Stimulated activated CD8-positive, alpha-beta memory T cell treated with anti-CD3 and anti-CD28 coated beads, Interleukin-7, amount 100 ng/mL, for 1 hour (primary cell): Measurements from ENCODE around the gene GPS1.

Experiments
- DNase-seq, 2 donors: peaks; one replicate each; pipeline ENCODE4 v3.0.0-alpha.2; 2020; ENCODE audit warnings: low read depth in 2 of 2

The GPS1 gene

GRCh38 chr17:82059272-82060000, 7.7 kb downstream of the GPS1 start:
- DNase-seq = no peak

- no peak for DNase-seq
Measured at GRCh38 chr17:82060001-82060380, 8.3 kb downstream of the GPS1 start.

GRCh38 chr17:82060614-82061013, 8.9 kb downstream of the GPS1 start:
- no peak for DNase-seq

GRCh38 chr17:82061047-82061925, 9.6 kb downstream of the GPS1 start:
- no peak for DNase-seq

- no peak for DNase-seq
Measured at GRCh38 chr17:82062076-82062983, 10.6 kb downstream of the GPS1 start.

- no peak for DNase-seq
Measured at GRCh38 chr17:82062984-82063368, 11.3 kb downstream of the GPS1 start.

GRCh38 chr17:82063424-82064415, 12.0 kb downstream of the GPS1 start:
- DNase-seq = no peak

- no peak for DNase-seq
Measured at GRCh38 chr17:82064433-82065192, 12.9 kb downstream of the GPS1 start.

GRCh38 chr17:82065193-82065637, 13.5 kb downstream of the GPS1 start:
- no peak for DNase-seq

GRCh38 chr17:82065638-82066303, 14.1 kb downstream of the GPS1 start, which contains the start of gene DUS1L:
DUS1L (minus strand) TSS chr17:82065804; CDS start chr17:82065059, 745 bp downstream.
- DNase-seq = peak; percentile 38 to 39

GRCh38 chr17:82070611-82071010, 18.9 kb downstream of the GPS1 start:
- no peak for DNase-seq

GRCh38 chr17:82072827-82073226, 21.1 kb downstream of the GPS1 start:
- DNase-seq = no peak

GRCh38 chr17:82073446-82073845, 21.7 kb downstream of the GPS1 start:
- DNase-seq = no peak

- DNase-seq = no peak
Measured at GRCh38 chr17:82076018-82076784, 24.5 kb downstream of the GPS1 start.

GRCh38 chr17:82076785-82077591, 25.3 kb downstream of the GPS1 start:
- no peak for DNase-seq

- no peak for DNase-seq
Measured at GRCh38 chr17:82077617-82078358, 26.1 kb downstream of the GPS1 start.

GRCh38 chr17:82078433-82078832, 26.7 kb downstream of the GPS1 start:
- DNase-seq = no peak
